ENCODE results near the gene SCYGR5. TPM values are rescaled to one million over a fixed set of nuclear protein-coding genes. Genes with fewer than 3 reads are reported as not detected.

The SCYGR5 gene, protein sequence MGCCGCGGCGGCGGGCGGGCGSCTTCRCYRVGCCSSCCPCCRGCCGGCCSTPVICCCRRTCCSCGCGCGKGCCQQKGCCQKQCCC
- not detected in 5 replicates for total RNA-seq (2022; extraction: Qiagen RNA extraction; ENCODE audit: low read depth)

DNA sequence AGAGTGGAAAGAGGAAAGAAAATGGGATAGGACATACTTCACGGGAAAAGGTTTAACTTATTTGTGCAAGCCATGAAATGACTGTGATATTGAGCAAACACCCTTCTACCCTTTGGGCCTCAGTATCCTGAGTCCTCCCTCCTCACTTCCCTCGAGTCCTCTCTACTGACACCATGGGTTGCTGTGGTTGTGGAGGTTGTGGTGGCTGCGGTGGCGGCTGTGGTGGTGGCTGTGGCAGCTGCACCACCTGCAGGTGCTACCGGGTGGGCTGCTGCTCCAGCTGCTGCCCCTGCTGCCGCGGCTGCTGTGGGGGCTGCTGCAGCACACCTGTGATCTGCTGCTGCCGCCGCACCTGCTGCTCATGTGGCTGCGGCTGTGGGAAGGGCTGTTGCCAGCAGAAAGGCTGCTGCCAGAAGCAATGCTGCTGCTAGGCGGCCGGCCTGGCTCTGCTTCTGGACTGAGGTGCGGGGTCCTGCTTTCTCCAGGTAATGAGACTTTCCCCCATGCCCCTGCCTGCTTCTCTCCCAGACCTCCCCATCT, at the start of gene SCYGR5:
TSS of gene SCYGR5 (plus strand) at position 174 of the 540 bp plus-strand sequence. CDS start at position 174, 0 bp downstream.

DNA sequence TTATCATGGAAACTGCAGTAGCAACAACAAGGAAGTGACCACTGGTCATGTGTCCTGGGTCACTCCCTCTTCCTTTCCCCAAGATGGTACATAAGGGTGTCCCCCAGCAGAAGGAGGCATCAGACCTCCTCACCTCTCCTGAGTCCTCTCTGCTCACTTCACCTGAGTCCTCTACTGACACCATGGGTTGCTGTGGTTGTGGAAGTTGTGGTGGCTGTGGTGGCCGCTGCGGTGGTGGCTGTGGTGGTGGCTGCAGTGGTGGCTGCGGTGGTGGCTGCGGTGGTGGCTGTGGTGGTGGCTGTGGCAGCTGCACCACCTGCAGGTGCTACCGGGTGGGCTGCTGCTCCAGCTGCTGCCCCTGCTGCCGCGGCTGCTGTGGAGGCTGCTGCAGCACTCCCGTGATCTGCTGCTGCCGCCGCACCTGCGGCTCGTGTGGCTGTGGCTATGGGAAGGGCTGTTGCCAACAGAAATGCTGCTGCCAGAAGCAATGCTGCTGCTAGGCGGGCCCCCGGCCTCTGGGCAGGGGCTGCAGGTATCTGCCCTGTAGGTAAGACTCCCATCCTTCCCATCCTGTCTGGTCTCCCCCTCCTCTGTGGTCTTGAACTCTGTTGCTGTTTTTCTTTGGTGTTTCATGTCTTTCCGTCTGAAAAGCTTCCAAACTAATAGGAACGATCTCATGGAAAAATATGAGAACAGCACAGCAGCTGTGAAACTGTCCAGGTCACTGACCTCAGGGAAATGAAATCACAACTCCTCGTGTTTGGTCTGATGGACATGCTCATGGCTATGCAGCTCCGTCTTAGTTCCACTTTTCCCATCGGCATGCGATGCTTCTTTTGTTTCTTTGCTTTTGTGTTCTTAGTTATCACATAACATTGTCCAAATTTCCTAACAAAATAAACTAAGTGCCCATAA, 49.0 kb upstream of the SCYGR5 start, which contains the start of gene SCYGR4:
TSS of gene SCYGR4 (plus strand) at position 183 of the 915 bp plus-strand sequence. CDS start at position 183, 0 bp downstream.

Other genes starting within 250 kb of the SCYGR5 start
- 95.9 to 136 TPM (median 122 TPM) in 5 replicates for gene AGFG1, start 194.6 kb upstream of the SCYGR5 start, total RNA-seq (2022; extraction: Qiagen RNA extraction; ENCODE audit: low read depth)
- gene SCYGR2, start 67.9 kb upstream of the SCYGR5 start, total RNA-seq (2022; extraction: Qiagen RNA extraction; ENCODE audit: low read depth), result not detected in 5 replicates
- gene SCYGR3, start 52.0 kb upstream of the SCYGR5 start, total RNA-seq (2022; extraction: Qiagen RNA extraction; ENCODE audit: low read depth), result not detected in 5 replicates
- gene SCYGR4, start 49.3 kb upstream of the SCYGR5 start, total RNA-seq (2022; extraction: Qiagen RNA extraction; ENCODE audit: low read depth), result 0.09 TPM in 1 of 5 replicates, not detected in the others
- gene SLC19A3, start 51.2 kb downstream of the SCYGR5 start, total RNA-seq (2022; extraction: Qiagen RNA extraction; ENCODE audit: low read depth), result 2.5 to 3.6 TPM (median 2.8 TPM) in 5 replicates
- not detected in 5 replicates for gene SCYGR6, start 58.0 kb downstream of the SCYGR5 start, total RNA-seq (2022; extraction: Qiagen RNA extraction; ENCODE audit: low read depth)
- not detected in 5 replicates for gene SCYGR7, start 61.5 kb downstream of the SCYGR5 start, total RNA-seq (2022; extraction: Qiagen RNA extraction; ENCODE audit: low read depth)
- not detected in 5 replicates for gene SCYGR8, start 79.1 kb downstream of the SCYGR5 start, total RNA-seq (2022; extraction: Qiagen RNA extraction; ENCODE audit: low read depth)
- 1.8 to 4.4 TPM (median 2.7 TPM) in 5 replicates for gene CCL20, start 147.0 kb downstream of the SCYGR5 start, total RNA-seq (2022; extraction: Qiagen RNA extraction; ENCODE audit: low read depth)
- 1.6 to 3.1 TPM (median 1.9 TPM) in 5 replicates for gene DAW1, start 204.8 kb downstream of the SCYGR5 start, total RNA-seq (2022; extraction: Qiagen RNA extraction; ENCODE audit: low read depth)

Measured in A549 treated with CpdA at 1 μM for 4 hours (cell line).